Tibial nerve (tissue), 4 donors: Measurements from ENCODE around the gene KRABD2.

ENCODE experiments used
- CTCF ChIP-seq, 5 experiments: fragments of 200-600 bp in 3 of 5; fragments of 450-650 bp in 2 of 5; sonication (generic) in 3 of 5; IDR thresholded peaks; one replicate each; pipeline ENCODE4 v1.5.1; 2016 to 2019; ENCODE audit warnings: antibody characterized with exemption in 5 of 5, mild to moderate bottlenecking in 3 of 5, moderate library complexity in 2 of 5
- EP300 ChIP-seq, 2 donors: sonication (generic); formaldehyde crosslinking; IDR thresholded peaks; one replicate each; pipeline ENCODE4 v1.6.1; 2017; ENCODE audit warnings: antibody characterized with exemption in 2 of 2, mild to moderate bottlenecking in 1 of 2
- POLR2A ChIP-seq, 2 donors: fragments of 450-650 bp; IDR thresholded peaks; one replicate each; pipeline ENCODE4 v1.6.1; 2017; ENCODE audit warnings: antibody characterized with exemption in 2 of 2, mild to moderate bottlenecking in 2 of 2, moderate library complexity in 2 of 2

DNA sequence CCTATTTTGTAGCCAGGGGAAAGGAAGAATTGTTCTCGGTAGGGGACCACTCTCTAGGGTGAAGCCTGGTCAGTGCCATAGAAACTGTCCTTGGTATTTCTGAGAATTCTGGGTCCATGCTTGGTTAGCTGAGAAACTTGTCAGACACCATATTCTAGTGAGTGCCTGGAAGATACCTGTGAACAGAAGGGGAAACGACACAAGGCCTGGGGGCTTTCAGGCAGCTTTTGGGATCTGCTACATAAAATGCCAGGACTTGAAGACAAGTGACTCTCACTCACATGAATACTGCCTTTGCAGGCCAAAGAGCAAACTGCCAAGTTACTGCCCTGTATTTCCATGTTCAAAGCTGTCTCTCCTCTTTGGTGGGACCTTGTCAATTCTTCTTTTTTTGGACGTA, 18.6 kb downstream of the KRABD2 start:
- TF ChIP-seq CTCF (IDR thresholded peaks at IDR 0.05) (no peak), POLR2A (IDR thresholded peaks at IDR 0.05) (no peak), EP300 (IDR thresholded peaks at IDR 0.05) (no peak)
